GM21786 (cell line): Measurements from ENCODE around the gene RBFOX2.
"Not testable (repeated sequence)": the region's sequence is repeated elsewhere in the genome, so short reads cannot be mapped to it uniquely, and the experiment has no call there.

ENCODE experiments used
- ATAC-seq: cut with Tn5 transposase; IDR thresholded peaks from one replicate; pipeline ENCODE4 v1.9.1; 2021; ENCODE audit not compliant: unreplicated experiment

The RBFOX2 gene

GRCh38 chr22:36028646-36029405 lies at the start of gene RBFOX2:
Gene RBFOX2, minus strand, starts transcription at chr22:36028824. Its CDS starts 399 bp downstream, at chr22:36028425.
- no peak for ATAC-seq

DNA sequence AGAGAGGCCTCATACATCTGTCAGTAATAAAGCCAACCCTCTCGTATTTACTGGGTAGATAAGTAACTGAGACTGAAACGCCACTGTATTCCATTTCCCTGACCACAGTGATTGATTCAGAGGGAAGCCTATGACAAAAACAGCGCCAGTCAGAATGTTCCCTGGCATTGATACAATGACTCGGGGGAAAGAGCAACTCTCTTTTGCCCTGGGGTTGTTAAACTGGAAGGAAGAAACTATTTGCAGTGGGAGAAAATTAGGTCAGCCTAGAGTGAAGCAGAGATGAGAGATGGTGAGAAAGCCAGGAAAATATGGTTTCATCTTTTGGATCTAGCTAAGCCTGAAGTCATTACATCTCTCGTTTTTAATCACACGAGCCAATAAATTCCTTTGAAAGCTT lies 48.6 kb upstream of the RBFOX2 start:
- no peak for ATAC-seq

DNA sequence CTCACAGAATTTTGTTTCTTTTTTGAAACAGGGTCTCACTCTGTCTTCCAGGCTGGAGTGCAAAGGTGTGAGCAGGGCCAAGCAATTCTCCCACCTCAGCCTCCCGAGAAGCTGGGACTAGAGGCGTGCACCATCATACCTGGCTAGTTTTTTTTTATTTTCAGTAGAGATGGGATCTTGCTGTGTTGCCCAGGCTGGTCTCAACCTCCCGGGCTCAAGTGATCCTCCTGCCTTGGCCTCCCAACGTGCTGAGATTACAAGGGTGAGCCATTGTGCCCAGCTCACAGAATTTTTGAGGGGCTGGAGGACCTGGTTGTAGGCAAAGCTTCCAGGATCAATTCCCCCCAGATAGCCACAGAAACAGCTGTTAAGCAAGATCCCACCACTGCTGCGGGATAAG lies 47.1 kb upstream of the RBFOX2 start:
- ATAC-seq = no peak

GRCh38 chr22:36075230-36075629 lies 46.6 kb upstream of the RBFOX2 start:
- ATAC-seq = no peak

GRCh38 chr22:36073476-36073875 lies 44.9 kb upstream of the RBFOX2 start:
- ATAC-seq = no peak

- ATAC-seq = not testable (repeated sequence)
Observed at GRCh38 chr22:36070645-36071044, 42.0 kb upstream of the RBFOX2 start.

DNA sequence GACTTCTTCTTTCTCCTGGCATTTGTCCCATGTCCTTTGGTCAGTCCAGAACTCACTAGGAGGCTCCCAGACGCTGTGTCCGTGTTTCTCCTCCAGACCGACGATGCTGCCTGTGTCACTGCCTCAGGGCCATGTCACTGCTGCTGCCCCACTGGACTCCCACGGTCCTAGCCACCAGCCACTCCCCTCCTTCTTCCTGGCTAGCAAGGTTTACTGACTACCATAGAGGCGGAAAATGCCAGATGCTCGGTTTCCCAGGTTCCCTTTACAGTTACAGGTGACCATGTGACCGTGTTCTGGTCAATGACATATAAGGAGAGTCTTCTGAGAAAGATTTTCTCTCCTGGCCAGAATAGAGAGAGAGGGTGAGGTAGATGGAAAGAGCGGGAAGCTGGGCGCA lies 40.7 kb upstream of the RBFOX2 start:
- ATAC-seq = no peak

DNA sequence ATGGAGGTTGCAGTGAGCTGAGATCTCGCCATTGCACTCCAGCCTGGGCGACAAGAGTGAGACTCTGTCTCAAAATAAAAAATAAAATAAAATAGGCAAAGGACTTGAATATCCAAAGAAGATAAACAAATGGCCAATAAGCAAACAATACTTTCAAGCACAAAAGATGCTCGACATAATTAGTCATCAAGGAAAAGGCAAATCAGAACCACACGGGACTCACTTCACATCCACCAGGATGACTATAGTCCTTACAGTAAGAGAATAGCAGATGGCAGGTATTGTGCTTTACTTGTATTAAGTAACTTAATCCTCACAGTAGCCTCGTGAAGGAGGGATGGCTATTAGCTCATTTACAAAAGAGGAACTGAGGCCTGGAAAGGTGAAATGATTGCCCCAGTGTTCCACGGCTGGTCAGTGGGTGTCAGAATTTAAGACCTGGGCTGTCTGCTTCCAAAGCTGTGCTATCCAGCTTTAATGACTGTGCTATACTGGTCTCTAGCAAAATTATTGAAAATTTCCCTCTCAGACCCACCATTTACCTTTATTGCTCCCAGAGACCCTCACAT lies 40.2 kb upstream of the RBFOX2 start:
- no peak for ATAC-seq

DNA sequence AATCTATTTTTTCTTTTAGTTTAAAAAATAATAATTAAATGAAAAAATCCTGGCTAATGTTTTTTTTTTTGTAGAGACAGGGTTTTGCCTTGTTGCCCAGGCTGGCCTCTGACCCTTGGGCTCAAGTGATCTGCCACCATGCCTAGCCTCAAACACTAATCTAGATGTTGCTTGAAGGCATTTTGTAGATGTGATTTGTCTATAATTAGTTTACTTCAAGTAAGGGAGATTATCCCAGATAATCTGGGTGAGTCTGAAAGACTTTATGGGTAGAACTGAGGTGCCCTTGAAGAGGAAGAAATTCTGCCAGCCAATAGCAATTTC lies 38.6 kb upstream of the RBFOX2 start:
- no peak for ATAC-seq

DNA sequence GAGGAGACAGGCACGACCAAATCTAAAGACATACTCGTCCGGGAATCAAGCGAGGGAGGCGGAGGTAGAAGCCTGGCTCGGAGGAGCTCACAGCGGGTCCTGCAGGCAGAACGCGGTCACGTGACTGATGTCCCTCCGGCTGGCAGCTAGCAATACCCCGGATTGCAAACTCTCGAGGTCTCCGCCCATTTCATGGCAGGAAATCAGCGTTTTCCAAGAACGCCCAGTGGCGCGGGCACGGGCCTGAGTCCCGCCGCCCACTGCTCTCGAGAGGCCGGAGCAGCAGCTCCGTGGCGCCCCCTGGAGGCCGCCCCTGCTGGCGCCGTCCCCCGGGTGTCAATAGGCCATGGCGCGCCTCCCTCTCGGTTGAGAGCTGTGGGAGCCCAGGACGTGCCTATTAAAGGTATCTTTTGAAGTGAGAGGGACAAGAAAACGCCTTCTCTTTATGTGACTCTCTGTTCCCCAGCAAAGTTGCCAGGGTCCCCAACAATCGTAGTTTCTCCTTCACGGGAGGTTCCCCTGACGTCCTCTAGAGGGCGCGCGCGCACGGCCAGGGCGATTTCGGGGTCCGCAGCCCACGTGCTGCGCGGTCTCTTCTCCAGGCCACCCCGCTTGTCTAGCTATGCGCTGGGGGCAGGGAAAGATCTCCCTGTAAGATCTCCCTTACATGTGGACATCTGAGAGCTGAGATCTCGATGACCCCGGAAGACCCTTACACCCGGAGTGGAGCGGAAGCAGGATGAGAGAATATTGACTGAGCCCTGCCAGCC lies 37.3 kb upstream of the RBFOX2 start:
- ATAC-seq = no peak

GRCh38 chr22:36065462-36065774 lies 36.8 kb upstream of the RBFOX2 start:
- no peak for ATAC-seq

DNA sequence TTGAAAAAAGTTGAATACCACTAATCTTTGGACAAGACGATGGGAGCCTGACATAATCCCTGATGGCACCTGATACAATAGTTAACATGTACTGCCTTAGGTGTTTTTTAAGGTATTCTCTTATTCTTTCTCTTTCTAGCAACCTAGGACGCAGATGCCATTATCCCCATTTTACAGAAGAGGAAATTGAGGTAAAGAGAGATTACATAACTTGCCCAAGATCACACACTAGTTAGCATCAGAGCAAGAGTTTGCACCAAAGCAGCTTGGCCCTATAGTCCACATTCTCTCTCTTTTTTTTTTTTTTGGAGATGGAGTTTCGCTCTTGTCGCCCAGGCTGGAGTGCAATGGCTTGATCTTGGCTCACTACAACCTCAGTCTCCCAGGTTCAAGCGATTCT lies 35.7 kb upstream of the RBFOX2 start:
- no peak for ATAC-seq

GRCh38 chr22:36056980-36057379 lies 28.4 kb upstream of the RBFOX2 start:
- ATAC-seq = no peak

DNA sequence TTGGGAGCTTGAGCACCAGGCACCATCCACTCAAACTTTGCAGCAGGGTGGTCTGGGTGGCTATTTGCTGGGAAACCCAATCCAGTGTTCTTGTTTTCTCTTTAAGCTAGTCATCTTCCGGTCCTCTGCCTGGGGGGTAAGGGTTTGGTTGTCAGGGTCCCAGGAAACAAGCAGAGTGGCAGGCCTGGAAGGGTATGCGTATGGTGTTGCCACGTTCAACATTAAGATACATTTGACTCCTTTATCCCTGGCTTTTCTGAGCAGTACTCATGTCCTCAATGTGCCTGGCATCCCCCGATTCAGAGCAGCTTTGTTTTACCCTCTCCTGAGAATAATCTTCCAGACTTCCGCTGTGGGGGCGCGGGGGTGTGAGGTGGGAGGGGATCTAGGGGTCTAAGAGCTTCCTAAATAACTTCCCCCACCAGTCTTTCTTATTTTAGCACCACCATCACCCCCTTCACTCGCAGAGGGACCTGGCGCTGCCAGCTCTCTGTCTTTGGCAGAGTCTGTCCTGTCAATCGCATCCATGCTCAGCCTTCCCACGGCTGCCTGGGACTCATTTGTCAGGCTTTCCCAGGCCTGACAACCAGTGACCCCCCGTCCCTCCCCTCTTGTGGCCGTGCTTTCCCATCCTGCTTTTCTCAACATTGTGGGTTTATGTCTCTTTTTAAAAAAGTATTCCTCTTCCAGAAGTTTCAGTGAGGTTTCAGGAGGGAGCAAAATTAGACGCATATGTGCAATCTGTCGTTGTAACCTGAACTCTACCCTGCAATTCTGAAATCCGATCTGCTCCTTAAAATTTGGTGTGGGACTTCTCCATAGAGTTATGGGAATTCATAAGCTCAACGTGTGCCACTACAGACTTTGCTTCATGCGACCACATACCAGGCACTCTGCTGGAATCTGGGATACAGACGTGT lies 27.0 kb upstream of the RBFOX2 start:
- ATAC-seq = no peak

DNA sequence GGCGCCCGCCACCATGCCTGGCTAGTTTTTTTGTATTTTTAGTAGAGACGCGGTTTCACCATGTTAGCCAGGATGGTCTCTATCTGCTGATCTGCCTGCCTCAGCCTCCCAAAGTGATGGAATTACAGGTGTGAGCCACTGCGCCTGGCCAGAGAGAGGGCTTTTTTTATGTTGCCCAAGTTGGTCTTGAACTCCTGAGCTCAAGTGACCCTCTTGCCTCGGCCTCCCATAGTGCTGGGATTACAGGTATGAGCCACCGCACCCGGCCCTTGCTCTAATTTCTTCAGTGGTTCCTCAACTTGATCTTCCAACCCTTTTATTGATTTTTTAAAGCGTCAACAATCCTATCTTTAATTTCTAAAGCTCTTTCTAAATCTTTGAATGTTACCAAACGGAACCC lies 25.8 kb upstream of the RBFOX2 start:
- ATAC-seq = not testable (repeated sequence)

- ATAC-seq = no peak
Observed at GRCh38 chr22:36053242-36054147, 24.9 kb upstream of the RBFOX2 start.

DNA sequence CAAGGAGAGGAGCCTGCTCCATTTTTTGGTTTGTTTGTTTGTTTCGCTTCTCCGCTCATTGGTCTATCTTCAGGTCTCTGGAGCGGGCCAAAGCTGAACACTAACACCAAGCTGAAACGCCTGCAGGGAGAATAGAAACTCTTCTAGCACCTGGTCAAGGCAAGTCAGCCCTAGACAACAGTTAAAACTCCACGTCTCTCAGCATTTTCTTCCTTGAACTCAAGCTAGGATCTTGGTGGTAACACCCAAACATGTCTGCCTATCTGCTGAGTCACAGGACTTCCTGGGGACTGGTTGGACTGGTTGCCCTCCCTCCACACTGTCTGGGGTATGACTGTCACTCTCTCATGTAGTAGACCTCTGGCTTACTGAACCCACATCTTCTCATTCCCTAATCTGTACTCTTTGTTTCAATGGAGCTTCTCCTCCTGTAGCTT lies 23.9 kb upstream of the RBFOX2 start:
- no peak for ATAC-seq

- ATAC-seq = no peak
Observed at GRCh38 chr22:36049678-36049997, 21.0 kb upstream of the RBFOX2 start.

DNA sequence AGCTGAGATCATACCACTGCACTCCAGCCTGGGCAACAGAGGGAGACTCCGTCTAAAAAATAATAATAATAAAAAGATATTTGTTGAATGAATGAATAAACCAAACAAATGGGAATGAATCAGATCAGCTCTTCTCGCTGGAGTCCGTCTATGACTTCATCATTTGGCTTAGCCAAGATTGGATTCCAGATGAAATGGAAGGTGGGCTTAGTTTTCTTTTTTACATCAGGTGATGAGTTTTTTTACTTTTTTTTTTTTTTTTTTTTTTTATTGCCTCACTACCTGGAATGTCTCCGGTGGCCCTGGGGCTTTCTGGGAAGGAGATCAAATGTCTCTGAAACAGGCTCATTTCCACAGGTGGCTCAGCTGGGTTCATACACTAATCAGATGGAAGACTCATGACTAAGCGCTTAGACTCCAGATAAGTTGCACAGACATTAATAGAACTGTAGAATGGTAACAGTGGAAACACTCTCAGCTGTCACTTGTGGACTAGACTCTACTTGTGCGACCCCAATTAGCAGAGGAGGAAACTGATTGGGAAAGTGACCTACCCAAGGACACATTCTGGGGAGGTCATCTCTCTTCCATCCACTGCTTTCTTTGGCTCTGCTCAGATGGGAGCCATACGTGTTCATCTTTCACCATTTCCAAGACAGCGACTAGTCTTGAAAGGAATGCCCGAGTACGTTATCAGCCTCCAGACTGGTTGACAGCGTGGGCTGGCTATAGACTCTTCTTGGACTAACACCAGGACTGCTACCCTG lies 20.5 kb upstream of the RBFOX2 start:
- ATAC-seq = no peak

- ATAC-seq = not testable (repeated sequence)
Observed at GRCh38 chr22:36044517-36044916, 15.9 kb upstream of the RBFOX2 start.
